NCI-H2171 treated with DMSO at 0.1 percent for 48 hours (cell line): ENCODE data around the gene NACA.

Source experiments
- DNase-seq: peaks from one replicate; lab custom pipeline; 2025; lab: John Stamatoyannopoulos, UW

NACA gene

GRCh38 chr12:56687223-56688128 is 37.6 kb downstream of the NACA start:
- DNase-seq: peak; percentile 63

DNA sequence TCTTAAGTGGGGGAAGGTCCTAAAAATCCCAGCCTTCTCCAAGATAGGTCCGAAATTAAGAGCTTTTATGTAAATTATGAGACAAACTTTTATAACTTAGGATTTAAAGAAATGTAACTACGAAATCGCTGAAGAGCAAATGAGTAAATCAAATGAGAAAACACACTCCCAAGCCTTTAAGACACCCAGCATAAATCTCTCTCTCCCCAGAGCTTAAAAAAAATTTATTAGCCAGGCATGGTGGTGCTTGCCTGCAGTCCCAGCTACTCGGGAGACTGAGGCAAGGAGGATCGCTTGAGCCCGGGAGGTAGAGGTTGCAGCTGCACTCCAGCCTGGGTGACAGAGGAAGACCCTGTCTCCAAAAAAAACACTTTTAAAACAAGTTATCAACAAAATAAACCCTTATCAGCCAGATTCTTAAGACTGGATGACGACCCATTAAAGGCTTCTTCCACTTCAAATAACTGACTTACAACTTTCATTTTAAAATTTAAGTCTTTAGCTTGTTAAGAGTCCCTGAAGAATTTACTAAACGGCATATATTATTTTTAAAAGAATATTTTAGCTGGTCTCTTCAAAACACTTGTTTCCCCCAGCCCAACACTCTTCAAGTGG is 40.2 kb downstream of the NACA start:
- no peak for DNase-seq

GRCh38 chr12:56682323-56682722 is 42.8 kb downstream of the NACA start:
- DNase-seq: no peak

DNA sequence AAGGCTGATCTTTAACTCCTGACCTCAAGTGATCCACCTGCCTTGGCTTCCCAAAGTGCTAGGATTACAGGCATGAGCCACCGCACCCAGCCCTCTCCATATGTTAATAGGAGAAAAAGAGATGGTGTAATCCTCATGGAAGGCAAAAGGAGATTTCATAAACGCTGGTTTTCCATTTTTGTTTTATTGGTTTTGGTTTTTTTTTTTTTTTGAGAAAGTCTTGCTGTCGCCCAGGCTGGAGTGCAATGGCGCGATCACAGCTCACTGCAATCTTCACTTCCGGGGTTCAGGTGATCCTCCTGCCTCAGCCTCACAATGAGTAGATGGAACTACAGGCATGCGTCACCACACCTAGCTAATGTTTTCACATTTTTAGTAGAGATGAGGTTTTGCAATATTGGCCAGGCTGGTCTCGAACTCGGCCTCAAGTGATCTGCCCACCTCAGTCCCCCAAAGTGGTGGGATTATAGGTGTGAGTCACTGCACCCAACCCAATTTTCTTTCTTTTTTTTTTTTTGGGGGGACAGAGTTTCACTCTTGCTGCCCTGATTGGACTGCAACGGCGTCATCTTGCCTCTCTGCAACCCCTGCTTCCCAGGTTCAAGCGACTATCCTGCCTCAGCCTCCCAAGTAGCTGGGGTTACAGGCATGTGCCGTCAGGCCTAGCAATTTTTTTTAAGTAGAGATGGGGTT is 45.1 kb downstream of the NACA start:
- no peak for DNase-seq

DNA sequence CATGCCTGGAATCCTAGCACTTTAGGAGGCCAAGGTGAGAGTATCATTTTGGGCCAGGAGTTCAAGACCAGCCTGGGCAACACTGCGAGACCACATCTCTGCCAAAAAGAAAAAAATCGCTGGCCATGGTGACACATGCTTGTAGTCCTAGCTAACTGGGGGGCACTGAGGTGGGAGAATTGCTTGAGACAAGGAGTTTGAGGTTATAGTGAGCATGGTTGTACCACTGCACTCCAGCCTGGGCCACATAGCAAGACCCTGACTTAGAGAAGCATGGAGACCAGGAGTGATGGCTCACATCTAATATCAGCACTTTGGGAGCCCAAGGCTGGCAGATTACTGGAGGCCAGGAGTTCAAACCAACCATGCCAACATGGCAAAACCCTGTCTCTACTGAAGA is 46.2 kb downstream of the NACA start:
- no peak for DNase-seq

DNA sequence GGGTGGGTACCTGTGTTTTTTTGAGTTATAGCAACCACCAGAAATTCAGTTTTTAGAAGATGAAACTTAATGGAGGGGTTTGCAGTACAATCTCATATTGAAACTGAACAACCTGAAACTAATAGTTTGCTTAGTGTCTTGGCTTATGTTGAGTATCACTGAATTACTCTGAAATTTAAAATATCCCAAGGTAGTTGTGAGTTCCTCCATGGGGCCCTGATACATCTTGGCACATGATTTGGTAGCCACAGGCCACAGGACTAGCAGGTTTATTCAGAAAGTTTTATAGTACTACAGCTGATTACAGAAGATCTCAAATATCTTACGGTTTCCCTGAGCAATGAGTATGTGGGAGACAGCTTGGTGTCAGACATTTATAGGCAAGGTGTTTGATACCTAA is 47.4 kb downstream of the NACA start:
- no peak for DNase-seq

GRCh38 chr12:56676851-56677580 is 48.1 kb downstream of the NACA start:
- DNase-seq: no peak

DNA sequence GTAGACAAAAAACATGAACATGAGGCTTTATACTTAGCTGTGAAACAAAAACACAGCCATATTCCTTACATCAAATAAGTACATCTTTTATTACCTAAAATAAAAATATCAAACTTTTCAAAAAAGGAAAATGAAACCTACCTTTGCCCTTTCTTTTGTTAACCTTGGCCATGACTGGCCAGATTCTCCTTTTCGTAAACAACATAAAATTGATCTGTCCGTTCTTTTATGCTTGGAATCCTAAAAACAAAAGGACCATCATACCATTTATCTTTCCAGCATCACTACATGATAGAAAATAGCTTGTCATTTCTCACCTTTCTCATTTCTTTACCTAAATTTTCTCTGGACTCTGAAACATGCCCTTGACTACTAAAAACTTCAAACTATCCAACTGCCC is 53.5 kb downstream of the NACA start:
- DNase-seq: no peak

- no peak for DNase-seq
These were observed 54.3 kb downstream of the NACA start for GRCh38 chr12:56670836-56671235.

DNA sequence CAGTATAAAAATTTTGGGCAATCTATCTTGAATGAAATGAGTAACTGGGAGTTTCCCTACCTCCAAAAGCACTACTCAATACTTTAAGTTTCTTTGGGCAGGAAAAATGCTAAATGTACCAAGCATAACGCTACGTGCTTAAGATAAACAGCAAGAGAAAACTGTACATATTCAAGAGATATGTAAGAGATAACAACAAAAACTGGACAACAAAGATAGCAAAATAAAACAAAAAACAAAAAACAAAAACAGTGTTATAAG is 57.0 kb downstream of the NACA start:
- no peak for DNase-seq
